ENCODE measurements around the gene BCKDHB. TPM values are rescaled to one million over a fixed set of nuclear protein-coding genes. Genes with fewer than 3 reads are reported as not detected.
A peak's percentile ranks its signal among the peaks of the same experiment; 100 is the strongest.

BCKDHB gene
- total and polyA plus RNA-seq, 10 donors = 6.3 to 16.4 (median 11.0) TPM

DNA sequence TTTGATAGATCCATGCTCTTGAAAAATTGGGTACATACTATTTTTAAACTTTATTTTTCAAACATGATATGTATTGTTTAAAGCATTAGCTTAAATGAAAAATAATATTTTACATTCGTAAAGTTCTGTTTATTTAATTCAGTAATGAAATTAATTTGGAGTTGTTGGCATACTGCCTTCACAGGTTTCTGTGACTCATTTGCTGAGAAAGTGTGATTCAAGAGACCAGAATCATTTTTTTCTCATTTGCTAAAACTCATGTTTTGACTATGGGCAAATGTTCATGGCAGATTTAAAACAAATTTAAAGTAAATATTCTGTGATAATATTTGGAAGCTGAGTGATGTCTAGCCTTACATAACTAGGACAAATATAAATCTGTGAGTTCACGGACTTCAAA lies 230.4 kb downstream of the BCKDHB start:
- no peak for TF ChIP-seq POLR2AphosphoS5 (IDR thresholded peaks at IDR 0.05)
- TF ChIP-seq POLR2A (IDR thresholded peaks at IDR 0.05) = no peak
- no peak for TF ChIP-seq CTCF (IDR thresholded peaks at IDR 0.05 in 8 of 11, conservative IDR thresholded peaks at IDR 0.05 in 3 of 11)
- Histone ChIP-seq H3K27me3 (replicated peaks in 1 of 7) (no peaks in the 10 kb centered on the region), H3K36me3 (no peaks in the 10 kb centered on the region), H3K4me3 (no peak overlapping the region), H3K27ac (no peak overlapping the region), H3K4me1 (peaks cover 0 to 7% (median 0%) of the 10 kb centered on the region in 6 donors), H3K9me3 (no peaks in the 10 kb centered on the region)
- no peak for DNase-seq
- intact Hi-C loops (cut with DNase I; ENCODE audit: low total_unique reads) = no loop called here
- 85 to 95% (median 89%) methylated on average over 2 of the region's 2 CpGs for WGBS, 5 donors

DNA sequence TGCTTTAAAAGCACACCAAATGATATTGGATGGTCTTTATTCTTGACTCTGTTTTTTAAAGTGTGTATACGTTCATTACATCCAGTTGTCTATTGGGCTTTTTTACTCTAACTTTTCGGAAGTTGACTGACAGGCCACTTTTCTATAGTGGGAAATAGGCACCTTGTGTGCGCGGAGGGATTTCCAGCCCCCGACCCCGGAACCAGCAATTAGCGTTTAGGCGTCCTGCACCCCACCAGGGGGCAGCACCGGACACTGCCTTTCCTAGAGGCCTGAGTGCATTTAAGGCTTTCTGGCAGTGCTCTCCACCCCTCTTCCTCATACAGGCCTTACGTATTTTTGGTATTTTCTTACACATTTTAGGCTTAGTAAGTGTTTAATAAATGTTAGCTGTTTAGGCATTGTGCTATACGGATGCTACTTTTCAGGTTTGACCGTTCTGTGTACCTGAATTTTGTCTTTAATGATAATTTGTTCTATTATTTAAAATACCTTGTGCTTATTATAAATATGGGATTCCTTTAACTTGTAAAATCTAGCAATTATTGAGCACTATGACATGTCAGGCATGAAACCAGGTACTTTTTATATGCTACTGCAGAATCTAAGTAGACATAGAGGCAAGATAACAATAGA lies 231.8 kb downstream of the BCKDHB start:
- 39 to 59% (median 40%) methylated on average over 11 to 12 of the region's 12 CpGs for WGBS, 5 donors

DNA sequence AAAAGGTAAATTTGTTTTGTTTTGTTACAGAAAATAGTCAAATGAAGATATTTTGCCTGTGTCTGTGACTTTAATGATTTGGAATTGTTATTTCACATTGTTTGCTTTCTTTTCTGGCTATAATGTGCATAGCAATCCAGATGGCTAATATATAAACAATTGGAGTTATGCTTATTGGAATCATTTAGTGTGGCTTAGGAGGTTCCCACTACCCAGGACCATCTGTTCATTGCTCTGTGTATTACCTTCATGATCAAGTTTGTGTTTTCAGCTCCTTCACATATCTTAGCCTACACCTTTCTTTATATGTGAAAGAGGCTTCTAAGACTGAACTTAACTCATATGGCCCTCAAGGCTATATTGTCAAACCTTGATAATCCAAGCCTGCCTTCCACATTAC lies 232.9 kb downstream of the BCKDHB start:
- intact Hi-C loops (cut with DNase I; ENCODE audit: low total_unique reads) = no loop called here
- no peaks in the 10 kb centered on the region for H3K36me3 ChIP-seq
- no peaks in the 10 kb centered on the region for H3K27me3 ChIP-seq (replicated peaks in 1 of 7)
- TF ChIP-seq POLR2AphosphoS5 (IDR thresholded peaks at IDR 0.05) = no peak
- no peak for TF ChIP-seq POLR2A (IDR thresholded peaks at IDR 0.05)
- no peak for TF ChIP-seq CTCF (IDR thresholded peaks at IDR 0.05 in 8 of 11, conservative IDR thresholded peaks at IDR 0.05 in 3 of 11)
- H3K9me3 ChIP-seq = no peaks in the 10 kb centered on the region
- no peak overlapping the region for H3K4me3 ChIP-seq
- DNase-seq = no peak
- peaks cover 0 to 7% (median 0%) of the 10 kb centered on the region in 6 donors for H3K4me1 ChIP-seq
- H3K27ac ChIP-seq = no peak overlapping the region

More for the DNA sequence above, 231.8 kb downstream of the BCKDHB start:
- H3K27me3 ChIP-seq (replicated peaks in 1 of 7) = no peaks in the 10 kb centered on the region
- H3K27ac ChIP-seq = no peak overlapping the region
- H3K36me3 ChIP-seq = no peaks in the 10 kb centered on the region
- no peak overlapping the region for H3K4me3 ChIP-seq
- DNase-seq = peak; percentile 88
- peak in 10 of 11 experiments; percentile 19 to 80 (median 58) for TF ChIP-seq CTCF (IDR thresholded peaks at IDR 0.05 in 8 of 11, conservative IDR thresholded peaks at IDR 0.05 in 3 of 11)
- TF ChIP-seq POLR2AphosphoS5 (IDR thresholded peaks at IDR 0.05) = no peak
- peaks cover 0 to 7% (median 0%) of the 10 kb centered on the region in 6 donors for H3K4me1 ChIP-seq
- intact Hi-C loops (cut with DNase I; ENCODE audit: low total_unique reads) = no loop called here
- H3K9me3 ChIP-seq = no peaks in the 10 kb centered on the region

- peaks cover 0 to 7% (median 0%) of the 10 kb centered on the region in 6 donors for H3K4me1 ChIP-seq
- intact Hi-C loops (cut with DNase I; ENCODE audit: low total_unique reads) = no loop called here
- no peak overlapping the region for H3K27ac ChIP-seq
- no peaks in the 10 kb centered on the region for H3K9me3 ChIP-seq
- no peak for DNase-seq
- H3K36me3 ChIP-seq = no peaks in the 10 kb centered on the region
- H3K27me3 ChIP-seq (replicated peaks in 1 of 7) = no peaks in the 10 kb centered on the region
- H3K4me3 ChIP-seq = no peak overlapping the region
- TF ChIP-seq POLR2A (IDR thresholded peaks at IDR 0.05) (no peak), POLR2AphosphoS5 (IDR thresholded peaks at IDR 0.05) (no peak), CTCF (IDR thresholded peaks at IDR 0.05 in 8 of 11, conservative IDR thresholded peaks at IDR 0.05 in 3 of 11) (no peak)
- 90 to 97% (median 95%) methylated on average over 4 of the region's 4 CpGs for WGBS, 5 donors
Observed at GRCh38 chr6:80340280-80340679, 233.8 kb downstream of the BCKDHB start.
